ENCODE measurements around the gene UBE2C. TPM values are rescaled to one million over a fixed set of nuclear protein-coding genes. Genes with fewer than 3 reads are reported as not detected.

Gene UBE2C
- total and polyA plus RNA-seq, 2 donors (not counting 1 experiment from before 2014, with no cell fraction given), result 0.54 to 2.4 TPM

GRCh38 chr20:45810191-45810970 lies 2.1 kb upstream of the UBE2C start:
- Mint-ChIP-seq H3K27ac (no peak overlapping the region), H3K4me1 (peaks cover 16% of the 10 kb centered on the region), H3K9me3 (ENCODE audit: insufficient read depth) (no peaks in the 10 kb centered on the region), H3K4me3 (no peak overlapping the region), H3K27me3 (no peaks in the 10 kb centered on the region)
- H3K27me3 ChIP-seq (replicated peaks in 1 of 4; ENCODE audit: control extremely low read depth in 1 of 4, control insufficient read depth in 3 of 4, insufficient read depth in 4 of 4, low read length in 3 of 4), result peaks cover 0 to 2% (median 0%) of the 10 kb centered on the region in 4 experiments
- no peak overlapping the region for H3K4me3 ChIP-seq (ENCODE audit: control extremely low read depth in 1 of 5, extremely low read depth in 1 of 5, insufficient read depth in 1 of 5, low read depth in 2 of 5, low read length in 4 of 5)
- H3K9ac ChIP-seq (ENCODE audit: low read length), result no peak overlapping the region
- no peak overlapping the region for H3K4me2 ChIP-seq (replicated peaks; ENCODE audit: low read depth, low read length, poor library complexity, severe bottlenecking)
- peaks cover 9 to 16% of the 10 kb centered on the region in 2 donors for H3K4me1 ChIP-seq (ENCODE audit: control insufficient read depth in 2 of 2, insufficient read depth in 2 of 2, low read length in 2 of 2)
- peaks cover 9% of the 10 kb centered on the region for H3K79me2 ChIP-seq (ENCODE audit: control insufficient read depth, insufficient read depth, low read length)
- TF ChIP-seq, protein P1, sequence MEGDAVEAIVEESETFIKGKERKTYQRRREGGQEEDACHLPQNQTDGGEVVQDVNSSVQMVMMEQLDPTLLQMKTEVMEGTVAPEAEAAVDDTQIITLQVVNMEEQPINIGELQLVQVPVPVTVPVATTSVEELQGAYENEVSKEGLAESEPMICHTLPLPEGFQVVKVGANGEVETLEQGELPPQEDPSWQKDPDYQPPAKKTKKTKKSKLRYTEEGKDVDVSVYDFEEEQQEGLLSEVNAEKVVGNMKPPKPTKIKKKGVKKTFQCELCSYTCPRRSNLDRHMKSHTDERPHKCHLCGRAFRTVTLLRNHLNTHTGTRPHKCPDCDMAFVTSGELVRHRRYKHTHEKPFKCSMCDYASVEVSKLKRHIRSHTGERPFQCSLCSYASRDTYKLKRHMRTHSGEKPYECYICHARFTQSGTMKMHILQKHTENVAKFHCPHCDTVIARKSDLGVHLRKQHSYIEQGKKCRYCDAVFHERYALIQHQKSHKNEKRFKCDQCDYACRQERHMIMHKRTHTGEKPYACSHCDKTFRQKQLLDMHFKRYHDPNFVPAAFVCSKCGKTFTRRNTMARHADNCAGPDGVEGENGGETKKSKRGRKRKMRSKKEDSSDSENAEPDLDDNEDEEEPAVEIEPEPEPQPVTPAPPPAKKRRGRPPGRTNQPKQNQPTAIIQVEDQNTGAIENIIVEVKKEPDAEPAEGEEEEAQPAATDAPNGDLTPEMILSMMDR (IDR thresholded peaks at IDR 0.05), result no peak
- no peak for TF ChIP-seq EZH2 (IDR thresholded peaks at IDR 0.05; ENCODE audit: borderline replicate concordance, insufficient read depth, low read depth, low read length, poor library complexity, severe bottlenecking)
- ATAC-seq (ENCODE audit: low read depth) (no peak), DNase-seq (no peak)
- no peak overlapping the region for H2AFZ ChIP-seq (ENCODE audit: insufficient read depth, low read depth, low read length, poor library complexity, severe bottlenecking)
- ChIA-PET CTCF (interaction anchor here (0.6 to 1.1 kb wide), 2 partner anchors 11 to 151 kb away, joined by 4 to 5 read pairs; no protein-coding TSS in a partner anchor), POLR2A (no interaction called here)
- 60% methylated on average over 2 of the region's 8 CpGs for WGBS (ENCODE audit: insufficient coverage)
- intact Hi-C loops (cut with micrococcal nuclease), result no loop called here
- no peaks in the 10 kb centered on the region for H3K9me3 ChIP-seq (ENCODE audit: control extremely low read depth in 1 of 3, control insufficient read depth in 2 of 3, insufficient read depth in 1 of 3, low read length in 2 of 3)
- peaks cover 3 to 38% of the 10 kb centered on the region in 2 experiments for H3K36me3 ChIP-seq (replicated peaks in 1 of 2; ENCODE audit: control extremely low read depth in 1 of 2, control insufficient read depth in 1 of 2, extremely low read depth in 1 of 2, insufficient read depth in 2 of 2, low read length in 1 of 2)
- H3K27ac ChIP-seq (ENCODE audit: low read length in 2 of 2), result no peak overlapping the region
- no peaks in the 10 kb centered on the region for H4K20me1 ChIP-seq (ENCODE audit: control insufficient read depth, insufficient read depth, low read length, poor library complexity, severe bottlenecking)

DNA sequence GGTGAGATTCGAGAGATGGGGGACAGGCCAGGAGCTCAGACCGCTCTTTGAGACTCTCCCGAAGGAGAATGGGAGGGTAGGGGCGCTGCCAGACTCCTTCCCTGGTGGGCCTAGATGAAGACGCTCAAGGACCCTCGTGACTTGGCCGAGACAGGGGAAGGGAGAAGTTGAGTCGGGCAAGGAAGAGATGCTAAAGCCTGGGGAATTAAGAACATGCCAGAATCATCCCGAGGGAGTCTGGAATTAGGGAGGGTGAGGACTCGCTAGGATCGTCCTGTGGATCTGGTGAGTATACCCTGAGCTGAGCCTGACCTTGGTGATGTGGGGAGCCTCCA lies 529 bp downstream of the UBE2C start:
- H3K79me2 ChIP-seq (ENCODE audit: control insufficient read depth, insufficient read depth, low read length), result peaks cover 9% of the 10 kb centered on the region
- H3K4me3 ChIP-seq (ENCODE audit: control extremely low read depth in 1 of 5, extremely low read depth in 1 of 5, insufficient read depth in 1 of 5, low read depth in 2 of 5, low read length in 4 of 5), result peak overlapping the region in 4 of 5 experiments; percentile 52 to 85 (median 65)
- H3K27ac ChIP-seq (ENCODE audit: low read length in 2 of 2), result no peak overlapping the region
- Mint-ChIP-seq H3K4me1 (peaks cover 16% of the 10 kb centered on the region), H3K27me3 (no peaks in the 10 kb centered on the region), H3K27ac (peak overlapping the region; percentile 41), H3K9me3 (ENCODE audit: insufficient read depth) (no peaks in the 10 kb centered on the region), H3K4me3 (peak overlapping the region; percentile 88)
- peak overlapping the region; percentile 75 for H3K9ac ChIP-seq (ENCODE audit: low read length)
- peak overlapping the region; percentile 98 for H3K4me2 ChIP-seq (replicated peaks; ENCODE audit: low read depth, low read length, poor library complexity, severe bottlenecking)
- H3K27me3 ChIP-seq (replicated peaks in 1 of 4; ENCODE audit: control extremely low read depth in 1 of 4, control insufficient read depth in 3 of 4, insufficient read depth in 4 of 4, low read length in 3 of 4), result peaks cover 0 to 2% (median 0%) of the 10 kb centered on the region in 4 experiments
- H3K4me1 ChIP-seq (ENCODE audit: control insufficient read depth in 2 of 2, insufficient read depth in 2 of 2, low read length in 2 of 2), result peaks cover 9 to 16% of the 10 kb centered on the region in 2 donors
- intact Hi-C loops (cut with micrococcal nuclease), result loop anchor here (2.0 kb wide), 1 partner anchor 68 kb away; the partner anchor contains the start of gene ZSWIM1
- ChIA-PET CTCF (interaction anchor here (1.1 kb wide), 1 partner anchor 21 kb away, joined by 3 read pairs; the partner anchor contains the start of genes DNTTIP1 and WFDC3), POLR2A (no interaction called here)
- TF ChIP-seq, protein P1 (IDR thresholded peaks at IDR 0.05), result no peak
- no peak for TF ChIP-seq EZH2 (IDR thresholded peaks at IDR 0.05; ENCODE audit: borderline replicate concordance, insufficient read depth, low read depth, low read length, poor library complexity, severe bottlenecking)
- ATAC-seq (ENCODE audit: low read depth) (no peak), DNase-seq (no peak)
- 16% methylated on average over 11 of the region's 11 CpGs for WGBS (ENCODE audit: insufficient coverage)
- no peaks in the 10 kb centered on the region for H3K9me3 ChIP-seq (ENCODE audit: control extremely low read depth in 1 of 3, control insufficient read depth in 2 of 3, insufficient read depth in 1 of 3, low read length in 2 of 3)
- H4K20me1 ChIP-seq (ENCODE audit: control insufficient read depth, insufficient read depth, low read length, poor library complexity, severe bottlenecking), result no peaks in the 10 kb centered on the region
- peak overlapping the region; percentile 94 for H2AFZ ChIP-seq (ENCODE audit: insufficient read depth, low read depth, low read length, poor library complexity, severe bottlenecking)
- H3K36me3 ChIP-seq (replicated peaks in 1 of 2; ENCODE audit: control extremely low read depth in 1 of 2, control insufficient read depth in 1 of 2, extremely low read depth in 1 of 2, insufficient read depth in 2 of 2, low read length in 1 of 2), result peaks cover 3 to 28% of the 10 kb centered on the region in 2 experiments
